ENCODE data around the gene IGSF21. TPM values are rescaled to one million over a fixed set of nuclear protein-coding genes. Genes with fewer than 3 reads are reported as not detected.

IGSF21 gene
- polyA plus RNA-seq, 1 experiment, result not detected

GRCh38 chr1:18266391-18266790 lies 158.8 kb downstream of the IGSF21 start:
- DNase-seq (ENCODE audit: low read depth, low spot score), result no peak
- Histone ChIP-seq H3K4me3 (ENCODE audit: low read depth, low read length) (no peak overlapping the region), H3K27ac (ENCODE audit: low read depth, low read length) (no peak overlapping the region), H3K27me3 (ENCODE audit: control insufficient read depth, insufficient read depth, low read length) (no peaks in the 10 kb centered on the region), H3K9me3 (ENCODE audit: control insufficient read depth, insufficient read depth, low read length) (peaks cover 19% of the 10 kb centered on the region)
- ChIA-PET POLR2A (no interaction called here), CTCF (no interaction called here)
- TF ChIP-seq, protein P1, sequence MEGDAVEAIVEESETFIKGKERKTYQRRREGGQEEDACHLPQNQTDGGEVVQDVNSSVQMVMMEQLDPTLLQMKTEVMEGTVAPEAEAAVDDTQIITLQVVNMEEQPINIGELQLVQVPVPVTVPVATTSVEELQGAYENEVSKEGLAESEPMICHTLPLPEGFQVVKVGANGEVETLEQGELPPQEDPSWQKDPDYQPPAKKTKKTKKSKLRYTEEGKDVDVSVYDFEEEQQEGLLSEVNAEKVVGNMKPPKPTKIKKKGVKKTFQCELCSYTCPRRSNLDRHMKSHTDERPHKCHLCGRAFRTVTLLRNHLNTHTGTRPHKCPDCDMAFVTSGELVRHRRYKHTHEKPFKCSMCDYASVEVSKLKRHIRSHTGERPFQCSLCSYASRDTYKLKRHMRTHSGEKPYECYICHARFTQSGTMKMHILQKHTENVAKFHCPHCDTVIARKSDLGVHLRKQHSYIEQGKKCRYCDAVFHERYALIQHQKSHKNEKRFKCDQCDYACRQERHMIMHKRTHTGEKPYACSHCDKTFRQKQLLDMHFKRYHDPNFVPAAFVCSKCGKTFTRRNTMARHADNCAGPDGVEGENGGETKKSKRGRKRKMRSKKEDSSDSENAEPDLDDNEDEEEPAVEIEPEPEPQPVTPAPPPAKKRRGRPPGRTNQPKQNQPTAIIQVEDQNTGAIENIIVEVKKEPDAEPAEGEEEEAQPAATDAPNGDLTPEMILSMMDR (IDR thresholded peaks at IDR 0.05; ENCODE audit: low read depth, low read length), result no peak

GRCh38 chr1:18271336-18271735 lies 163.7 kb downstream of the IGSF21 start:
- H3K4me3 ChIP-seq (ENCODE audit: low read depth, low read length), result no peak overlapping the region
- H3K27me3 ChIP-seq (ENCODE audit: control insufficient read depth, insufficient read depth, low read length), result no peaks in the 10 kb centered on the region
- POLR2A ChIA-PET, result no interaction called here
- H3K9me3 ChIP-seq (ENCODE audit: control insufficient read depth, insufficient read depth, low read length), result peaks cover 18% of the 10 kb centered on the region
- TF ChIP-seq, protein P1 (IDR thresholded peaks at IDR 0.05; ENCODE audit: low read depth, low read length), result no peak
- H3K27ac ChIP-seq (ENCODE audit: low read depth, low read length), result no peak overlapping the region
- CTCF ChIA-PET, result no interaction called here
- no peak for DNase-seq (ENCODE audit: low read depth, low spot score)

DNA sequence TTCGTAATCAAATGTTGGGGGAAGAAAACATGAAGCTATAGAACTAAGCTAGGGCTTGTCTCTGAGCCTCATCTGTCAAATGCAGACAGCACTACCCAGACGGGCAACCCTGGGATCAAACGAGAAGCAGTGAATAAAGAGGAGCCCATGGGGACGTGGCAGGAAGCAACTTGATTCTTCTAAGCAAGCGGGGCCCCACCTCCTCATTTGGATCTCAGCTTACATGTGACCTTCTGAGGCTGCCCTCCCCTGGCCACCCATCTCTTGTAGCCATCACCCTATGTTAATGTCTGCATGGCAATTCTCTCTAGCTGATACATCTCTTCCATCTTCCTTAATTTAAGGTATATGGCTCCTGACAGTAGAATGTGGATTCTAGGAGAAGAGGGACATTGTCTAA lies 171.3 kb downstream of the IGSF21 start:
- TF ChIP-seq, protein P1 (IDR thresholded peaks at IDR 0.05; ENCODE audit: low read depth, low read length), result no peak
- POLR2A ChIA-PET, result no interaction called here
- Histone ChIP-seq H3K4me3 (ENCODE audit: low read depth, low read length) (no peak overlapping the region), H3K27ac (ENCODE audit: low read depth, low read length) (no peak overlapping the region), H3K27me3 (ENCODE audit: control insufficient read depth, insufficient read depth, low read length) (no peaks in the 10 kb centered on the region), H3K9me3 (ENCODE audit: control insufficient read depth, insufficient read depth, low read length) (peaks cover 20% of the 10 kb centered on the region)
- CTCF ChIA-PET, result no interaction called here
- DNase-seq (ENCODE audit: low read depth, low spot score), result no peak

- ChIA-PET CTCF (no interaction called here), POLR2A (no interaction called here)
- Histone ChIP-seq H3K4me3 (ENCODE audit: low read depth, low read length) (no peak overlapping the region), H3K9me3 (ENCODE audit: control insufficient read depth, insufficient read depth, low read length) (peaks cover 20% of the 10 kb centered on the region), H3K27me3 (ENCODE audit: control insufficient read depth, insufficient read depth, low read length) (no peaks in the 10 kb centered on the region), H3K27ac (ENCODE audit: low read depth, low read length) (no peak overlapping the region)
- no peak for DNase-seq (ENCODE audit: low read depth, low spot score)
- TF ChIP-seq, protein P1 (IDR thresholded peaks at IDR 0.05; ENCODE audit: low read depth, low read length), result no peak
Measured at GRCh38 chr1:18279351-18280074, 171.9 kb downstream of the IGSF21 start.

GRCh38 chr1:18280956-18281355 lies 173.4 kb downstream of the IGSF21 start:
- CTCF ChIA-PET, result no interaction called here
- Histone ChIP-seq H3K9me3 (ENCODE audit: control insufficient read depth, insufficient read depth, low read length) (peaks cover 20% of the 10 kb centered on the region), H3K4me3 (ENCODE audit: low read depth, low read length) (no peak overlapping the region), H3K27me3 (ENCODE audit: control insufficient read depth, insufficient read depth, low read length) (peaks cover 2% of the 10 kb centered on the region), H3K27ac (ENCODE audit: low read depth, low read length) (no peak overlapping the region)
- no peak for DNase-seq (ENCODE audit: low read depth, low spot score)
- TF ChIP-seq, protein P1 (IDR thresholded peaks at IDR 0.05; ENCODE audit: low read depth, low read length), result no peak
- POLR2A ChIA-PET, result no interaction called here
